ENCODE measurements around the gene SEMA5B. TPM values are rescaled to one million over a fixed set of nuclear protein-coding genes. Genes with fewer than 3 reads are reported as not detected.

SEMA5B gene
- total and polyA plus RNA-seq, 7 donors: 0.08 to 1.1 (median 0.43) TPM

GRCh38 chr3:123021388-123021787 is 6.2 kb downstream of the SEMA5B start:
- no peak overlapping the region for H3K4me3 ChIP-seq
- H3K36me3 ChIP-seq (ENCODE audit: insufficient read depth in 1 of 2, low read depth in 1 of 2): no peaks in the 10 kb centered on the region
- H3K4me1 ChIP-seq: peaks cover under 1% of the 10 kb centered on the region
- no peak for TF ChIP-seq CTCF (IDR thresholded peaks at IDR 0.05)
- peaks cover 0 to 30% (median 13%) of the 10 kb centered on the region in 3 donors for H3K27me3 ChIP-seq (ENCODE audit: insufficient read depth in 3 of 3, low read length in 2 of 3)
- DNase-seq: no peak
- intact Hi-C loops (cut with DNase I): no loop called here
- no peaks in the 10 kb centered on the region for H3K9me3 ChIP-seq
- no peak for ATAC-seq
- 92 to 98% (median 94%) methylated on average over 7 of the region's 7 CpGs for WGBS, 3 donors
- no peak overlapping the region for H3K27ac ChIP-seq

- intact Hi-C loops (cut with DNase I): no loop called here
- TF ChIP-seq CTCF (IDR thresholded peaks at IDR 0.05): no peak
- DNase-seq (no peak), ATAC-seq (no peak)
- Histone ChIP-seq H3K4me3 (no peak overlapping the region), H3K27ac (no peak overlapping the region), H3K27me3 (ENCODE audit: insufficient read depth in 3 of 3, low read length in 2 of 3) (peaks cover 0 to 23% (median 9%) of the 10 kb centered on the region in 3 donors), H3K36me3 (ENCODE audit: insufficient read depth in 1 of 2, low read depth in 1 of 2) (no peaks in the 10 kb centered on the region), H3K4me1 (no peaks in the 10 kb centered on the region), H3K9me3 (no peaks in the 10 kb centered on the region)
- 75 to 95% (median 79%) methylated on average over 3 of the region's 3 CpGs for WGBS, 3 donors
Observed at GRCh38 chr3:123020709-123021108, 6.9 kb downstream of the SEMA5B start.

- H3K4me1 ChIP-seq: no peaks in the 10 kb centered on the region
- intact Hi-C loops (cut with DNase I): no loop called here
- no peak overlapping the region for H3K27ac ChIP-seq
- H3K9me3 ChIP-seq: no peaks in the 10 kb centered on the region
- DNase-seq (no peak), ATAC-seq (no peak)
- peaks cover 0 to 12% (median 5%) of the 10 kb centered on the region in 3 donors for H3K27me3 ChIP-seq (ENCODE audit: insufficient read depth in 3 of 3, low read length in 2 of 3)
- H3K4me3 ChIP-seq: no peak overlapping the region
- WGBS, 3 donors: 90 to 95% (median 93%) methylated on average over 5 of the region's 5 CpGs
- H3K36me3 ChIP-seq (ENCODE audit: insufficient read depth in 1 of 2, low read depth in 1 of 2): no peaks in the 10 kb centered on the region
- TF ChIP-seq CTCF (IDR thresholded peaks at IDR 0.05): no peak
Observed at GRCh38 chr3:123019591-123019990, 8.0 kb downstream of the SEMA5B start.

- Histone ChIP-seq H3K4me1 (no peaks in the 10 kb centered on the region), H3K27me3 (ENCODE audit: insufficient read depth in 3 of 3, low read length in 2 of 3) (peaks cover 0 to 9% (median 1%) of the 10 kb centered on the region in 3 donors), H3K27ac (no peak overlapping the region), H3K9me3 (no peaks in the 10 kb centered on the region), H3K36me3 (ENCODE audit: insufficient read depth in 1 of 2, low read depth in 1 of 2) (no peaks in the 10 kb centered on the region), H3K4me3 (no peak overlapping the region)
- intact Hi-C loops (cut with DNase I): no loop called here
- WGBS, 3 donors: 67 to 78% (median 67%) methylated on average over 3 of the region's 3 CpGs
- DNase-seq (no peak), ATAC-seq (no peak)
- TF ChIP-seq CTCF (IDR thresholded peaks at IDR 0.05): no peak
Observed at GRCh38 chr3:123019161-123019560, 8.4 kb downstream of the SEMA5B start.

- Histone ChIP-seq H3K4me3 (no peak overlapping the region), H3K36me3 (ENCODE audit: insufficient read depth in 1 of 2, low read depth in 1 of 2) (no peaks in the 10 kb centered on the region)
Observed at GRCh38 chr3:123018683-123019082, 8.9 kb downstream of the SEMA5B start.

More at GRCh38 chr3:123018683-123019082, 8.9 kb downstream of the SEMA5B start:
- no peak for TF ChIP-seq CTCF (IDR thresholded peaks at IDR 0.05)
- WGBS, 3 donors: 10 to 33% (median 16%) methylated on average over 1 of the region's 1 CpG
- Histone ChIP-seq H3K27ac (no peak overlapping the region), H3K9me3 (no peaks in the 10 kb centered on the region), H3K4me1 (no peaks in the 10 kb centered on the region), H3K27me3 (ENCODE audit: insufficient read depth in 3 of 3, low read length in 2 of 3) (peaks cover 0 to 8% (median 1%) of the 10 kb centered on the region in 3 donors)
- ATAC-seq (no peak), DNase-seq (no peak)
- intact Hi-C loops (cut with DNase I): no loop called here

Data from psoas muscle (tissue), 8 donors.